ENCODE measurements around the gene RNFT2. TPM values are rescaled to one million over a fixed set of nuclear protein-coding genes. Genes with fewer than 3 reads are reported as not detected.
"Not testable (repeated sequence)": the region's sequence is repeated elsewhere in the genome, so short reads cannot be mapped to it uniquely, and the experiment has no call there.

RNFT2 gene
- total RNA-seq, 1 donor from 2014 or later: 6.6 TPM

- intact Hi-C loops (cut with DNase I): no loop called here
- ATAC-seq: no peak
Observed at GRCh38 chr12:116735951-116736599, 2.0 kb upstream of the RNFT2 start.

GRCh38 chr12:116736962-116737773 is 947 bp upstream of the RNFT2 start:
- DNase-seq (ENCODE audit: low spot score): no peak
- ATAC-seq: no peak
- intact Hi-C loops (cut with DNase I): no loop called here

More at GRCh38 chr12:116735951-116736599, 2.0 kb upstream of the RNFT2 start:
- DNase-seq (ENCODE audit: low spot score): no peak

GRCh38 chr12:116739381-116739887 is 1.3 kb downstream of the RNFT2 start:
- intact Hi-C loops (cut with DNase I): no loop called here
- ATAC-seq (no peak), DNase-seq (ENCODE audit: low spot score) (no peak)

- intact Hi-C loops (cut with DNase I); DNase-seq (ENCODE audit: low spot score); ATAC-seq: not testable (repeated sequence)
Observed at GRCh38 chr12:116742787-116743186, 4.7 kb downstream of the RNFT2 start.

GRCh38 chr12:116744766-116745165 is 6.7 kb downstream of the RNFT2 start:
- intact Hi-C loops (cut with DNase I): no loop called here
- ATAC-seq (no peak), DNase-seq (ENCODE audit: low spot score) (no peak)

GRCh38 chr12:116745554-116745953 is 7.4 kb downstream of the RNFT2 start:
- ATAC-seq (no peak), DNase-seq (ENCODE audit: low spot score) (no peak)
- intact Hi-C loops (cut with DNase I): no loop called here

DNA sequence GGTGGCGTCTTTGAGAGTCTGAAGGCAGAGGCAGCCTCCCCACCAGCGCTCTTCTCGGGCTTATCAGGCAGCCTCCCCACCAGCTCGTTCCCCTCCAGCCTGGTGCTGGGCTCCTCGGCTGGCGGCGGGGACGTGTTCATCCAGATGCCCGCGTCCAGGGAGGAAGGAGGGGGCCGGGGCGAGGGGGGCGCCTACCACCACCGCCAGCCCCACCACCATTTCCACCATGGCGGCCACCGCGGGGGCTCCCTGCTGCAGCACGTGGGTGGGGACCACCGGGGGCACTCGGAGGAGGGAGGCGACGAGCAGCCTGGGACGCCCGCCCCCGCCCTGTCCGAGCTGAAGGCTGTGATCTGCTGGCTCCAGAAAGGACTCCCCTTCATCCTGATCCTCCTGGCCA is 11.8 kb downstream of the RNFT2 start:
- ATAC-seq (no peak), DNase-seq (ENCODE audit: low spot score) (peak; percentile 42)
- intact Hi-C loops (cut with DNase I): no loop called here

DNA sequence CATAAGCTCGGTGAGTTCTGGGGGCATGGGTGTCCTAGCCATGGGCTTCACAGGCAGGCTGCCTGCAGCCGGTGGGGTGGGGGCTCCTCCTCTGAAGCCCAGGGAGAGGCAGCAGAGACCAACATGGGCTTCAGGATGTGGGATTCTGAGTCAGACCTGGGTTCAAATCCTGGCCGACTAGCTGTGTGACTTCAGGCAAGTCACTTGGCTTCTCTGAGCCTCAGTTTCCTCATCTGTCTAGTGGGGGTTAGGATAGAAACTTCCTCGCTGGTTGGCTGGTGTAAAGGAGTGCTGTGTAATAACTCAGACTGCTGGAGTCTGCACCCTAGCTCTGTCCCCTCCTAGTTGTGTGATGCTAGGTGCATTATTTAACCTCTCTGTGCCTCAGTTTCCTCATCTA is 12.2 kb downstream of the RNFT2 start:
- ATAC-seq (no peak), DNase-seq (ENCODE audit: low spot score) (peak; percentile 21)
- intact Hi-C loops (cut with DNase I): no loop called here

- intact Hi-C loops (cut with DNase I); DNase-seq (ENCODE audit: low spot score); ATAC-seq: not testable (repeated sequence)
Observed at GRCh38 chr12:116754097-116754496, 16.0 kb downstream of the RNFT2 start.

DNA sequence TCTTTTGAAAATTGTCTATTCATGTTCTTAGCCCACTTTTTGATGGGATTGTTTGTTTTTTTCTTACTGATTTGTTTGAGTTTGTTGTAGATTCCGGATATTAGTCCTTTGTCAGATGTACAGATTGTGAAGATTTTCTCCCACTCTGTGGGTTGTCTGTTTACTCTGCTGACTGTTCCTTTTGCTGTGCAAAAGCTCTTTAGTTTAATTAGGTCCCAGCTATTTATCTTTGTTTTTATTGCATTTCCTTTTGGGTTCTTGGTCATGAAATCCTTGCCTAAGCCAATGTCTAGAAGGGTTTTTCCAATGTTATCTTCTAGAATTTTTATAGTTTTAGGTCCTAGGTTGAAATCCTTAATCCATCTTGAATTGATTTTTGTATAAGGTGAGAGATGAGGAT is 16.7 kb downstream of the RNFT2 start:
- intact Hi-C loops (cut with DNase I); DNase-seq (ENCODE audit: low spot score); ATAC-seq: not testable (repeated sequence)

DNA sequence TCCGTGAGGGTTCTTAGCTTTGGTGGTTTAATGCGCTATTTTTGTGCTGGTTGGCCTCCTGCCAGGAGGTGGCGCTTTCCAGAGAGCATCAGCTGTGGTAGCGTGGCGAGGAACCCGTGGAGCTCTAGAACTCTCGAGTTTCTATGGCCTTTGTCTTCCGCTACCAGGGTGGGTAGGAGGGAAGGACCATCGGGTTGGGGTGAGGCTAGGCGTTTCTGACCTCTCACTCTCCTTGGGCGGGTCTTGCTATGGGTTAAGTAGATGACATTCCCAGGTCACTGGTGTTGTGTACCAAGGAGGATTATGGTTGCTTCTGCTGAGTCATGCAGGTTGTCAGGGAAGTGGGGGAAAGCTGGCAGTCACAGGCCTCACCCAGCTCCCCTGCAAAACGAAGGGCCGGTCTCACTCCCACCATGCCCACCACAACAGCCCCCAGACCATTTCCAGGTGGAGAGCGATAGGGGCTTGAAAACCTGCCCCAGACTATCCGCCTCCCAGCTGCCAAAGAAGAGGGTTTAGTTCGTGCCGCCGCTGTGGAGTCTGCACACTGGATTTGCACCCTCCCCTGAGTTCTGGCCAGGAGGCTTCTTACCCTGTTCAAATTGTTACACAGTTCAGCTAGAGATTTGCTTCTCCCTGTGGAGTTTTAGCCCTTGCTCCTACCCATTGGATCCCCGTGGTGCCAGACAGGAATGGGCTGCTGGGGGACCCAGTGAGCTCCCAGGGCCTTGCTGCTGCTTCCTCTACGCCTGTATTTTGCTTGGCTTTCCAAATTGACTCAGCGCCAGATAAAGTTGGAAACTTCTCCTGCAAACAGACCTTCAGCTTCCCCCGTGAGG is 21.9 kb downstream of the RNFT2 start:
- ATAC-seq (peak; percentile 56), DNase-seq (ENCODE audit: low spot score) (no peak)
- intact Hi-C loops (cut with DNase I): no loop called here

DNA sequence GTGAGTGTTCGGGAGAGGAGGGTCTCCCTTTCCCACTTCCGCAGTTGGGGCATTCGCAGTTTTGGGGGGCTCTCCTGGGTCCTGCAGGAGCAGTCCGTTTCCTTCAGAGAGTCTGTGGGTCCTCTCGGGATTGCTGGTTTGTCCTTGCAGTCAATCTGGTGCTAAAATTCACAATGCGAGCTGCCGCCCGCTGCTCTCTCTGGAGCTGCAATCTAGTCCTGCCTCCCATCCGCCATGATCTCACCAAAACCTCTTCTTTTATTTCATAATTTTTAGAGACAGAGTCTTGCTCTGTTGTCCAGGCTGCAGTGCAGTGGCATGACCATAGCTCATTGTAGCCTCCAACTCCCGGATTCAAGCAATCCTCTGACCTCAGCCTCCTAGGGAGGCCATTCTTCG is 22.5 kb downstream of the RNFT2 start:
- no peak for DNase-seq (ENCODE audit: low spot score)
- intact Hi-C loops (cut with DNase I): no loop called here
- no peak for ATAC-seq

- intact Hi-C loops (cut with DNase I): no loop called here
- DNase-seq (ENCODE audit: low spot score) (no peak), ATAC-seq (no peak)
Observed at GRCh38 chr12:116761499-116761898, 23.4 kb downstream of the RNFT2 start.

GRCh38 chr12:116765271-116765670 is 27.2 kb downstream of the RNFT2 start:
- no peak for DNase-seq (ENCODE audit: low spot score)
- no peak for ATAC-seq
- intact Hi-C loops (cut with DNase I): no loop called here

GRCh38 chr12:116766285-116766684 is 28.2 kb downstream of the RNFT2 start:
- ATAC-seq (no peak), DNase-seq (ENCODE audit: low spot score) (no peak)
- intact Hi-C loops (cut with DNase I): no loop called here

GRCh38 chr12:116766746-116767145 is 28.6 kb downstream of the RNFT2 start:
- intact Hi-C loops (cut with DNase I): no loop called here
- DNase-seq (ENCODE audit: low spot score) (no peak), ATAC-seq (no peak)

DNA sequence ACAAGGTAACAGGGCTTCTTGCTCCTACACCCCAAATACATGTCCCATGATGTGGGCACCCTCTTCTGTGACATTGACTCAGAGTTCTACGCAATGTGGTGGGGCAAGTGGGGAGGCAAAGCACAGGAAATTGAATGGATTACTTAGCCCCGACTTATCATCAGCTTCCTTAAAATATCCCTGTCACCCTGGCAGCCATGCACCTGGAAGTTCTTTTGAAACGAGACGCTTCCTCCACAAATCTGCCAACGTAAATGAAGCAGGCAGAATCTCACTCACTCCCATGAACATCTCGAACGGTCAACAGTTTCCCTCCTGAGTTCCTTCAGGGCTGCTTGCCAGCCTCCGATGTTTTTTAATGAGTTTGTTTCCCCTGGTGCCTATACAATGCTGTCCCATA is 33.5 kb downstream of the RNFT2 start:
- no peak for ATAC-seq
- DNase-seq (ENCODE audit: low spot score): no peak
- intact Hi-C loops (cut with DNase I): no loop called here

DNA sequence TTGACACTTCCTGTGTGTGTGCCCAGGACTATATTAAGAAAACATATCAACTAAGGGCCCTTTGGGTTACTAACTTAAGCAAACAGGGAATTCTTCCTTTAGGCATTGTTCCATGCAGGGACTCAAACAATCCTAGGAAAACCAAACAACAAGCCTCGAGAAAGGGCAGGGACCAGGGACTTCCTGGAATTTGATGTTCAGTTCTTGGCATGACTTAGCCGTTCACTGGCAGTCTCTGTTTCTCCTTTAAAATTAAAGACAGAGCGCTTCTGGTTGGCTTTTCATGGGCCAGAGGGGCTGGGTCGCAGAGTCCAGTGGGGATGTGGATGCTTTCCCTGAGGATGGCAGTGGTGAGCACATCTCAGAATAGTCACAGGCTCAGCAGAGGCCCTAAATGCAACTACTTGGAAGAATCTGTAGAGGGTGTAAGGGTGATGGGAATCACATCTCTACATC is 35.2 kb downstream of the RNFT2 start:
- ATAC-seq: no peak
- intact Hi-C loops (cut with DNase I): no loop called here
- DNase-seq (ENCODE audit: low spot score): no peak

- ATAC-seq: no peak
- no peak for DNase-seq (ENCODE audit: low spot score)
- intact Hi-C loops (cut with DNase I): no loop called here
Observed at GRCh38 chr12:116774020-116774419, 35.9 kb downstream of the RNFT2 start.

Data from sciatic nerve (tissue), 2 donors.